Adrenal gland (tissue), 12 donors: ENCODE measurements around the gene CYB5R2. TPM values are rescaled to one million over a fixed set of nuclear protein-coding genes. Genes with fewer than 3 reads are reported as not detected.

Experiments used
- DNase-seq, 7 donors: peaks; one replicate each; pipeline ENCODE4 v3.0.0-alpha.2; 2019 to 2020
- H3K27ac ChIP-seq, 5 donors: fragments of 200-600 bp; sonication (generic) in 4 of 5; 1 replicate in 3 of 5; 2 replicates in 2 of 5; pipeline versions ENCODE4 v1.5.1 to v1.8.0; 2016 to 2020; ENCODE audit warnings: mild to moderate bottlenecking in 1 of 5
- H3K27me3 ChIP-seq: fragments of 200-600 bp; 2 replicates; pipeline ENCODE4 v1.8.0; 2021
- H3K36me3 ChIP-seq, 2 donors: fragments of 200-600 bp; replicated peaks in 1 of 2; 1 replicate in 1 of 2; 2 replicates in 1 of 2; pipeline versions ENCODE4 v1.5.1 to v1.8.0; 2018 to 2022
- H3K4me1 ChIP-seq, 2 donors: fragments of 200-600 bp; replicated peaks in 1 of 2; 1 replicate in 1 of 2; 2 replicates in 1 of 2; pipeline versions ENCODE4 v1.5.1 to v1.8.0; 2018 to 2021
- H3K4me3 ChIP-seq, 4 donors: fragments of 200-600 bp; sonication (generic) in 3 of 4; one replicate each; pipeline ENCODE4 v1.5.1; 2016 to 2018
- H3K9me3 ChIP-seq, 3 donors: fragments of 200-600 bp; sonication (generic) in 1 of 3; replicated peaks in 1 of 3; 1 replicate in 2 of 3; 2 replicates in 1 of 3; pipeline versions ENCODE4 v1.5.1 to v1.8.0; 2016 to 2021
- CTCF ChIP-seq, 6 experiments: fragments of 450-650 bp in 4 of 6; fragments of 200-600 bp in 2 of 6; sonication (generic) in 1 of 6; IDR thresholded peaks; 1 replicate in 5 of 6; 2 replicates in 1 of 6; pipeline versions ENCODE4 v1.5.1 to v1.8.0; 2016 to 2021; ENCODE audit warnings: antibody characterized with exemption in 6 of 6, mild to moderate bottlenecking in 2 of 6, moderate library complexity in 1 of 6
- POLR2A ChIP-seq, 2 donors: fragments of 450-650 bp; IDR thresholded peaks; one replicate each; pipeline ENCODE4 v1.6.1; 2017; ENCODE audit warnings: antibody characterized with exemption in 2 of 2, mild to moderate bottlenecking in 2 of 2, moderate library complexity in 1 of 2
- WGBS, 4 donors: extraction: QIAGEN DNeasy Blood & Tissue Kit in 2 of 4; methylation state at CpG; one replicate each; pipeline versions ENCODE4 v1.1.5 to v1.1.7; 2013 to 2017; 5-methylcytosine and 5-hydroxymethylcytosine counted together
- intact Hi-C, 2 donors: fragments of 100-400 bp; cut with DNase I; formaldehyde crosslinking; loops; one replicate each; pipeline versions ENCODE4 v1.14.1 to v1.15.0; 2022 to 2023
- polyA plus RNA-seq, 3 donors: library from polyadenylated mRNA; stranded (reverse); fragments of 200-250 nt in 2 of 3; fragments of 350-450 nt in 1 of 3; fragmentation: Illumina TruSeq in 1 of 3; extraction: RNeasy Lipid Tissue Mini Kit (QIAGEN cat#74804) in 1 of 3; gene quantifications; one replicate each; pipeline ENCODE4 v1.2.3, GENCODE V29; 2013 to 2014
- total RNA-seq, 9 donors: library from RNA; depleted of rRNA in 4 of 9; stranded (reverse); fragments of >200 nt in 4 of 9; fragments of 120-200 nt in 1 of 9; fragmentation: NEBNext Ultra II Directional in 1 of 9; extraction: Animal tissue kit (Norgen Biotek cat#: 25700) in 1 of 9; gene quantifications; one replicate each; pipeline versions ENCODE4 v1.1.0 to v1.2.4, GENCODE V29; 2013 to 2023
- donor health status: healthy with polysubstance abuse.
- donor health status: Bipolar disorder and iron deficiency.
- donor health status: DM: yes; HTN: yes; CAD: no.
- donor health status: DM: no; HTN: no; CAD: no.
- donor health status: DM: no; HTN: no; CAD: no.
- donor health status: DM: yes; HTN: yes; CAD: no.

CYB5R2 gene
- total and polyA plus RNA-seq, 12 donors, result 1.6 to 23.8 (median 5.0) TPM

- Histone ChIP-seq H3K4me3 (no peak overlapping the region), H3K4me1 (no peaks in the 10 kb centered on the region), H3K27ac (no peak overlapping the region), H3K27me3 (no peaks in the 10 kb centered on the region), H3K9me3 (no peaks in the 10 kb centered on the region), H3K36me3 (peaks cover 0 to 3% of the 10 kb centered on the region in 2 donors)
- intact Hi-C loops, result no loop called here
- no peak for TF ChIP-seq POLR2A (IDR thresholded peaks at IDR 0.05)
- no peak for TF ChIP-seq CTCF (IDR thresholded peaks at IDR 0.05)
- no peak for DNase-seq
- 23 to 31% (median 30%) methylated on average over 1 of the region's 1 CpG for WGBS, 4 donors
Observed at GRCh38 chr11:7621554-7621953, 51.7 kb downstream of the CYB5R2 start.

GRCh38 chr11:7621090-7621489 lies 52.2 kb downstream of the CYB5R2 start:
- peaks cover 0 to 3% of the 10 kb centered on the region in 2 donors for H3K36me3 ChIP-seq
- DNase-seq, result no peak
- intact Hi-C loops, result no loop called here
- no peak overlapping the region for H3K27ac ChIP-seq
- no peaks in the 10 kb centered on the region for H3K4me1 ChIP-seq
- no peaks in the 10 kb centered on the region for H3K27me3 ChIP-seq
- H3K4me3 ChIP-seq, result no peak overlapping the region
- no peaks in the 10 kb centered on the region for H3K9me3 ChIP-seq
- 73 to 80% (median 78%) methylated on average over 3 of the region's 3 CpGs for WGBS, 4 donors
- TF ChIP-seq POLR2A (IDR thresholded peaks at IDR 0.05) (no peak), CTCF (IDR thresholded peaks at IDR 0.05) (no peak)

- no peak for TF ChIP-seq CTCF (IDR thresholded peaks at IDR 0.05)
- TF ChIP-seq POLR2A (IDR thresholded peaks at IDR 0.05), result no peak
- intact Hi-C loops, result no loop called here
- H3K9me3 ChIP-seq, result no peaks in the 10 kb centered on the region
- no peaks in the 10 kb centered on the region for H3K27me3 ChIP-seq
- DNase-seq, result no peak
- H3K36me3 ChIP-seq, result peaks cover 0 to 3% of the 10 kb centered on the region in 2 donors
- H3K27ac ChIP-seq, result no peak overlapping the region
- no peaks in the 10 kb centered on the region for H3K4me1 ChIP-seq
- no peak overlapping the region for H3K4me3 ChIP-seq
- 87 to 95% (median 91%) methylated on average over 3 of the region's 3 CpGs for WGBS, 4 donors
Observed at GRCh38 chr11:7619322-7619721, 54.0 kb downstream of the CYB5R2 start.

GRCh38 chr11:7617032-7617431 lies 56.3 kb downstream of the CYB5R2 start:
- no peak overlapping the region for H3K4me3 ChIP-seq
- no peaks in the 10 kb centered on the region for H3K4me1 ChIP-seq
- no peaks in the 10 kb centered on the region for H3K9me3 ChIP-seq
- DNase-seq, result no peak
- no peaks in the 10 kb centered on the region for H3K36me3 ChIP-seq
- TF ChIP-seq POLR2A (IDR thresholded peaks at IDR 0.05) (no peak), CTCF (IDR thresholded peaks at IDR 0.05) (no peak)
- 86 to 95% (median 93%) methylated on average over 8 of the region's 8 CpGs for WGBS, 4 donors
- intact Hi-C loops, result no loop called here
- no peak overlapping the region for H3K27ac ChIP-seq
- H3K27me3 ChIP-seq, result no peaks in the 10 kb centered on the region

Other genes with a start within 250 kb of the CYB5R2 start
- 10 to 100 TPM in 2 of 9 donors, 1 to 10 TPM in 7; 4.0 to 12.6 (median 6.7) TPM for gene OLFML1, start 188.0 kb downstream of the CYB5R2 start, total RNA-seq
- gene OLFML1, start 188.0 kb downstream of the CYB5R2 start, polyA plus RNA-seq, result 1 to 10 TPM; 4.8 to 8.0 (median 5.3) TPM
- 10 to 100 TPM; 11.4 to 36.5 (median 21.0) TPM for gene PPFIBP2, start 159.5 kb downstream of the CYB5R2 start, total RNA-seq
- 10 to 100 TPM; 12.8 to 35.3 (median 21.2) TPM for gene PPFIBP2, start 159.5 kb downstream of the CYB5R2 start, polyA plus RNA-seq
- gene OVCH2, start 33.0 kb upstream of the CYB5R2 start, total RNA-seq, result not detected
- not detected for gene OVCH2, start 33.0 kb upstream of the CYB5R2 start, polyA plus RNA-seq
- gene OR5P2, start 123.4 kb upstream of the CYB5R2 start, total RNA-seq, result not detected
- not detected for gene OR5P2, start 123.4 kb upstream of the CYB5R2 start, polyA plus RNA-seq
- gene OR5P3, start 157.3 kb upstream of the CYB5R2 start, total RNA-seq, result not detected
- gene OR5P3, start 157.3 kb upstream of the CYB5R2 start, polyA plus RNA-seq, result not detected